ENCODE measurements around the gene ARHGAP15.

The ARHGAP15 gene

DNA sequence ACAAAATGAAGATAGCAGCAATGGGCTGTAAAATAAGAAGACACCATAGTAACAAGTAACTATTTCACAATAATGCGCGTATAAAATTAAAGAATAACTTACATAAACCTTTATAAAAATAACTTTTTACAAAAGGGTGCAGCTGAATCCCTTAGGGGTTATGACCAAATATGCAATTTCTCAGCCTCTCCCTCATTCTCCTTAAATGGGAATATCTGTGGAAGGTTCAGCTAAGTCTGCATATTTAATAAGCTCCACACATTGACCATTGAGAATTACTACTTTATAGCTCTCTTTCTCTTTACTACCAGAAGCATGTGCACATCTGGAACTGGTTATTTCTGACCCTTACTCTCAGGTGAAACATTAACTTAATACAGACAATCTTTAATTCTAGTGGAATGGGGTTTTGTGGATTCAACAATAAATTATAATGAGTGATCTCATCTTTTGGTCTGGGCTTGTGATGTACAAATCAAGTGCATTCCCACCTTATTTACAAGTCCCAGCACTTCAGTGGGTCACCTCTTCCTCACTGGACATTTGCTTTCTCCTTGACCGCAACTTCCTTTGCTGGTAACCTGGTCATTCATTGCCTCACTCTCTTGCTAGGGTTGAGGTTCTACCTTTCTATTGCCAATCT is 15.7 kb downstream of the ARHGAP15 start:
- no peak for DNase-seq (ENCODE audit: low spot score)

DNA sequence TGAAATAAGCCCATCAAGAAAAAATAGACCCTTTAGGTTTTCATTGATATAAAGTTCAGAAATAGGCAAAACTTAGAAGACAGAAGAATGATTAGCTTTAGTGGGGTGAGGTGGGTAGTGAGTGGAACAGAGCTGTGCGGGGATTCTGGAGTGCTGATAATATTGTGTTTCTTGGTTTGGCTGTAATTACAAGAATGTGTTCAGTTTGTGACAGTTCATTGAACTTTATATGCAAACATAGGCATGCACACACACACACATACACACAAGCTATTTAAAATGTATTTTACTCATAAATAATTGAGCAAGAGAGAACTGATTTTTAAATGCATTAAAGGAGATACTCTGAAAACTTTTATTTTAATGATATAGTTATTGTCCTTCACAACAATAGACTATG is 17.1 kb downstream of the ARHGAP15 start:
- DNase-seq (ENCODE audit: low spot score): no peak

DNA sequence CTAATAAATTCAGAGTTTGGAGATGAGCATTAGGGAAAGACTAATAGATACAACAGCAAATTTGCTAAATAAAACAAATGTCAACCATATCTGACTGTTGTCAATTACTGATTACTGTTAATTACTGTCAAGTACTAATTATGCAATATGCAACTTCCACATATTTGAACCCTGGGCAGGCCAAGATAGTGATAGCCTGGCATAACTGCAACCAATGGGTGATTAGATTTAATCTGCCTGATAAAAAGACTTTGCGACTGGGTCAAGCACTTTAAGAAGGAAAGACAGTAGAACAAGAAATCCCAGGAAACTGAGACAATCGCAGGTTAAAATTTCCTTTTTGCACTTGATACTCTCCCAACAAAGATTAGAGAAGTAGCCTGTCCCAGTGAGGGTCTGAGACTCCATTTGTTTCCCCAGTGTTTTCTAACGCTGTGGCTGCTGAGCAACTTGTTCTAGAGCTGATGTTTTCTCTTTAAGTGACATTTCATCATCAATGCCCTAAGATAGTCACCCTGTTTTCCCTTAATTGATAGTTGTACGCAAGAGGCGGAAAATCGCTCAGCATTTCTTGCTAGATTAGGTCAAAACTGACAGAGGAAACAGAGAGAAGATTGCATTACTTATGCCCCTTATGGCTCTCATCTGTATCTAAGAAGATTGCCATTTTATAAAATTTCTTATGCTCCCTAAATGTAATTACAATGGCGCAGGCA is 17.8 kb downstream of the ARHGAP15 start:
- no peak for DNase-seq (ENCODE audit: low spot score)

DNA sequence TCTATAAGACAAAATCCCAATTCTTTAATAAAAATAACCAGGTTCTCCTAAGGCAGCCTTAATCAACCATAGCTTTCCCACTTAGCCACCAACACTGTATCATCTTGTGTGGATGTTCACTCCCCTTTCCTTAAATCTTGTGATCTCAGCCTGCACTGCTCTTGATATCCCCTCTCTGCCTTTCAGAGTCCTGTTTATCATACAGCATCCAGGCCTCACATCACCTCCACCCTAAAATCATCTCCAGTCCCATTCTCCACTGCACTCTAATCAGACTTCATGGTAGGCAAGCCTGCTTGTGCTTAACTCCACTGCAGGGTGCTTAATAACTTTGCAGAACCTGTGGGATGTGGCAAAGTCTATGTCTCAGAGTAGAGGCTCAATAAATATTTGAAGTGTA is 18.8 kb downstream of the ARHGAP15 start:
- no peak for DNase-seq (ENCODE audit: low spot score)

DNA sequence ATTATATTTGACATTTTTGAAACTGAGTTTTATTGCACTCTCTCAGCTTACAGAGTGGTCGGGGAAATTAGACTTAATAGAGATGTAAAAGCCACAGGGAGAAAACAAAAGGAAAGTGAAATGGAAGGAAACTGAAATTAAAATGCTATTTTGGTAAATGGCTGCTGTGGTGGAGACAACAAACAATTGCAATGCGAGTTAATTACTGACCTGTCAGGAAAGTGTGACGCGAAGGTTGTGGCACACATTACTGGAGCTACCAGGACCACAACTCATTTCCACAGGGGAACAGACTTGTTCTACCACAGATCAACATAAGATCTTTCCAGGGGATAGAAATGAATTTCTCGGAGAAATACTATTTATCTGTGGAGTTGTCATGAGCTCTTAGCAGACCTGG is 19.5 kb downstream of the ARHGAP15 start:
- no peak for DNase-seq (ENCODE audit: low spot score)

DNA sequence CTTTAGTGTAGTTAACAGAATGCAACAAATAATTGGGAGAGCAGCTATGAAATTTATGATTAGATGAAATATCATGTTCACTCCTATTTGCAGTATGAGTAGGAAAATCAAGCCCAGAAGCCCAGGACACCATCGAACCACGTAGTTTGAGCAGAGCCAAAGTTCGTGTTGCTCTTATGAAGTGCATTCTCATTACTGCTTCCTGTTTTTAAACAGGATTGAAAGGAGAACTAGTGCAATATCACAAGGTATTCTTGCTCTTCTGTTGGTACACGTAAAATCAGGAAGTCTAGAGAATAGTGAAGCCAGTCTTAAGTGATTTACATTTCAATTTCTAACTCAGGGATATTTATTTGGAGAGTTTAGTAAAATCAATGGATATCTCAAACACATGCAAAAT is 21.1 kb downstream of the ARHGAP15 start:
- no peak for DNase-seq (ENCODE audit: low spot score)

DNA sequence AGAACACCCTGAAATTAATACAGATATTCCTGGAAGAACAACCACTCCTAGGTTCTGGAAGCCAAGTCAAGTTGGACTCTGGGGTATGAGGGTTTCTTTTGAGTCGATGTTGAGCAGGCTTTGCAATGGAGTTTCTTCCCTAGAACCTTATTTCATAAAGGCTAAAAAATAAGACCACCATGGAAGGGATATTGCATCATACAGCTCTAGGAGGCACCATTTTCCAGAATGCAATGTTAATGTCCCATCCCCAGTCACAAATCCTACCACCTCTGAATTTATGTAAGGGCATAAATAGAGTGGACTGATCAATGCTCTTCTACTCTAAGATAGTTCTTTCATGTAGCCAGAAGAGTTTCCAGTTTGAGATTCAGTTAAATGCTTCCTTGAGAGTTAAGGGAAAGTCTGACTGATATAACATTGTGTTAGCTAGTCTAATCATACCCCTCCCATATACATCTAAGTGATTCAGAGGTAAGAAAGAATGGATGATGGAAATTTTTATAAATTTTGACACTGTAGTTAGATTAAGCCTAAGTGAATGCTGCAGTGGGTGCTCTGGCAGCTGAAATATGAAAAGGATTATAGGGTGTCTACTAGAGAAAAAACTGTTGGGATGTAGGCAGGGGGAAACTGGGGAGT is 22.0 kb downstream of the ARHGAP15 start:
- DNase-seq (ENCODE audit: low spot score): no peak

DNA sequence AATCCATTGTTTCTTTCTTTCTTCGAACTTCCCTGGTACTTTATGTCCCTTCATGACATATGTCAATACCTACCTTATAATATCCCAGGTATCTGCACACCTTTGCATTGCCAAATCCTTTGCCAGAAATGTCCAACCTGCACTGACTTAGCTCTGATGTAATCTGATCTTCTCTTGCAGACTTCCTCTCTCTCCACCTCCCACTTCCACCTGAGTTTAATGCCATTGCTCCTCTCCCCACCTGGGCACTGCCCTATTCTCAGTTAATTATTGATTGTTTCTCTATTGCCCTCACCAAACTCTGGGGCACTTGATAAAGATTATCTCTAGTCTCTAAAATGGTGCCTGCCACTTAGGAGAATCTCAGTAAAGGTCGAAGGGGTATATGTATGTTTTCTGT is 23.0 kb downstream of the ARHGAP15 start:
- DNase-seq (ENCODE audit: low spot score): no peak

DNA sequence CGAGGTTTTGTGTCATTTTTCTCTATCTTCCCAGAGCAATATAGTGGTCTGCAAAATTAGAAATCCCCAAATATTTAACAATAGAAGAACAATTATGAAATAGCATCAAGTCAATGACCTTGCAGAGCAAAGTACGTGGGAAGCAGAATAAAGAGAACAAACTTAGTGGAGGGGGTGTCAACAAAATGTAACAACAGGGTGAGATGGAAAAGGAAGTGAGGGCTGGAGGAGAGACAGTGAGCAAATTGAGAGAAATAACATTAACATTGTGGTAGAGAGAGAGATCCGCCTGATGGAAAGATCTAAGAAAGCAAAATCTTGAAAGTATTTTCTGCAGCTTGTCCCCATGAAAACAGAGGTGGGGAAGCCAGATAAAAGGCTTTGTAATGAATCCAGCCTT is 23.4 kb downstream of the ARHGAP15 start:
- no peak for DNase-seq (ENCODE audit: low spot score)

DNA sequence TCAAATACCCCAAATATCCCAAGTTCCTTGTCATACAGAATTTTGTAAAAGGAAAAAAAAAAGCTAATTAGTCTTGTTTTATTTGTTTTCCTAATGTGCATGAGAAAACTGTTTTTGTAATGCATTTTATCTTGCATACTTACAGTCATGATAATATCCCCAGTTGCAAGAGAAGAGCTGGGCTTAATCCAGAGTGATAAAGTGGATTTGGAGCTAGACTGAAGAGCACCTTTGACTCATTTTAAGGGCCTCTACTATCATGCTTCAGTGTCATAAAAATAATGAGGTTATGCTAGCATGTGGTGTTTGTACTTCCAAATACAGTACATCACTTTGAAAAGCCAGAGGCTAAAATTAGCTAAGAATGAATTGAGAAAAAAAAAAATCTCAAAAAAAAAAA is 26.4 kb downstream of the ARHGAP15 start:
- DNase-seq (ENCODE audit: low spot score): no peak

DNA sequence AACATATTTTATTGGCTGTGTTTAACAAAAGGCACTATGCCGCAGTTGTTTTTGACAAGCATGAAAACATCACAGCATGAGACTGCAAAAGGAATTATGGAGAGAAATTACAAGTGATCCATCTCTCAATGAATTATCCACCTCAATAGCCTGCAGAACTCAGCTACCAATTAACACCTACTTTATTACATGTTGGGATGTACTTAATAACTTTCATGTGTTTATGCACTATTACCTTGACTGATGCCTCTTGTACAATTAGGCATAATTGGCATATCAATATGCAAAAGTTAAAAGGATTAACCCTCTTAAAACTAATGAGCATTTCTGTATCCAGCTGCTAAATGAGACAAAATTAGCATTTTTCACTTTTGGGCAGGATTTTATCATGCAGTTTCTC is 27.8 kb downstream of the ARHGAP15 start:
- no peak for DNase-seq (ENCODE audit: low spot score)

DNA sequence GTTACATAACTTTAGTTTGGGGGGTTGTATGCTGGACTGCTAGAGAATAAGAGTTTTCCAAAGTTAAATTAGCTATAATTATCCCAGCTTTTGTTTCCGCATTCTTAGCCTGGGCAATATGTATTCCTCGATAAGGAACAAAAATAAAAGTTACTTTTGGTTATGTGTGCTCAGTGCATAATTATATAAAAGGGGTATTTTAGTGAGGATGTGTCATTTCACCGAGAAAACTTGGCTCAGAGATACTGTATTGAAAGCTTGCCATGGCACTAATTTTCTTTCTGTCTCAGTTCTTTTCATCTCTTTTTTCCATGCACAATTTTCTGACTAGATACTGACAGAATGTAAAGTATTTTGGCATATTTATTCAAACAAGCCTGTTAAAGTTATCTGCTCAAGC is 28.2 kb downstream of the ARHGAP15 start:
- DNase-seq (ENCODE audit: low spot score): no peak

DNA sequence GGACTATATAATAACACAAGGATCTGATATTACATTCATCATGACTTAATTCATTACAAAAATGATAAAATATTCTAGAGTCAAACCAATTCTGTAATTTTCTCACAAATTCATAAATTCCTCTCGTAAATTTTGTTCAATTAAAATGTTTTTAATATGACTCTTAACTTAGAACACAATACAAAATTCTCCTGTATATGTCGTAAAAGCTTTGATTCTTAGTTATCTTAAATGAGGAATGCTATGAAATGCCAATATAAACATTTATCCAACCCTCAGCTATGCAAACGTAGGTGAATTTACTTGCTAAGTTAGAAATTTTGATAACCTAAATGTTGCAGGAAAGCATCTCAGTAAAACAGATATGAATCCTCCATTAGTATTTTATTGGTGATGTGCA is 28.9 kb downstream of the ARHGAP15 start:
- DNase-seq (ENCODE audit: low spot score): no peak

DNA sequence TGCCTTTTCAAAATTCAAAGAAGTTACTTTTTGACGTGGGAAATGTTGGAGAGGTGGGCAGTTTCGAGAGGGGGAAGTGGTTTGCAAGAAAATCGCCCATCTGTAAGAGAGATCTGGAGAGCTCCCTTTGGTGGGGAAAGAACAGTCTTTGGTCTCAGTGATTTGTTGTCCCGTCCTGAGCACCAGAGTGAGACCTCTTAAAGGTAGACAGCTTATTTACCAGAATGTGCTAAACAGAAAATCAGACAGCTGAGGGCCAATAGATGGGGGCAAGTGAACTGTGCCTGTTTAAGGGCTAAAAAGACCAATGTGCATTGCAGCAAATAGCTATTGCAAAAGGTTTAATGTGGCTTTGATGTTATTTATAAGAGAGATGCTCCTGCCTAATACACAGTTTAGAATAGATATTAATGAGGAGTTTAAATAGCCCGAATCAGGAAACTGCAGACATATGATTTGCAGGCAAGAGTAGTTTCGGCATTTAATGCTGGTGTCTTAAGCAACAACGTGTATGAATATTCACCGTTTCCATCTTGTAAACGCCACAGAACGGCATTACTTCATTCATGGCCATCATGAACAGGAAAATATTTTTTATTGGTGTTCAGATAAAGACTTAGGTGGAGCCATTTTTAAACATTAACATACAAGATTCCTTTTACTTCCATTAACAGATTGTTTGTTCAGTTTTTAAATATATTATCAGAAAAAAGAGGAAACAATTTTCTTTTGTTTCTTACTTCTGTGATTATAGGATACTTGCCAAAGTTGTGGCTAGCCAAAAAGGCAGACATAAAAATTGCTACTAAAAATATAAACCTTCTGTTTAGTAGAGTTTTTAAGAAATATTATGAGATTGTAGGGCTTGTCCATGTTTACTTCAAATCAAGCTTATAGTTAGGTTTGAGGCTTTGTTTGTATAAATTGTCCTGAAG is 29.6 kb downstream of the ARHGAP15 start:
- DNase-seq (ENCODE audit: low spot score): no peak

DNA sequence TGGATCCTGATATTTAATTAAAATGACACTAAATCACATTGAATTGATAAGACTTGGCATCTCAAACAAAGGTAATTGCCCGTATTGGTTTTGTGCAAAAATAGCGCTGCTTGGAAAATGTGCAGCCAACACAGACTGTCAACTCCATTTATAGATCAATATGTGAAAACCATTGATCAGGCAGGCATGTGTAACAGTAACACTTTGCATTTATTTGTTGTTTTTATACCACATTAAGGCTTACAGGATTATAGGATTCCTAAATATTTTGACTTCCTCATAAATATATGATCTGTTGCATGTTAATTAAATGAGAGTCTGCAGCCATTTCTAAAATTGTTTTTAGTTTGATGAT is 30.2 kb downstream of the ARHGAP15 start:
- no peak for DNase-seq (ENCODE audit: low spot score)

DNA sequence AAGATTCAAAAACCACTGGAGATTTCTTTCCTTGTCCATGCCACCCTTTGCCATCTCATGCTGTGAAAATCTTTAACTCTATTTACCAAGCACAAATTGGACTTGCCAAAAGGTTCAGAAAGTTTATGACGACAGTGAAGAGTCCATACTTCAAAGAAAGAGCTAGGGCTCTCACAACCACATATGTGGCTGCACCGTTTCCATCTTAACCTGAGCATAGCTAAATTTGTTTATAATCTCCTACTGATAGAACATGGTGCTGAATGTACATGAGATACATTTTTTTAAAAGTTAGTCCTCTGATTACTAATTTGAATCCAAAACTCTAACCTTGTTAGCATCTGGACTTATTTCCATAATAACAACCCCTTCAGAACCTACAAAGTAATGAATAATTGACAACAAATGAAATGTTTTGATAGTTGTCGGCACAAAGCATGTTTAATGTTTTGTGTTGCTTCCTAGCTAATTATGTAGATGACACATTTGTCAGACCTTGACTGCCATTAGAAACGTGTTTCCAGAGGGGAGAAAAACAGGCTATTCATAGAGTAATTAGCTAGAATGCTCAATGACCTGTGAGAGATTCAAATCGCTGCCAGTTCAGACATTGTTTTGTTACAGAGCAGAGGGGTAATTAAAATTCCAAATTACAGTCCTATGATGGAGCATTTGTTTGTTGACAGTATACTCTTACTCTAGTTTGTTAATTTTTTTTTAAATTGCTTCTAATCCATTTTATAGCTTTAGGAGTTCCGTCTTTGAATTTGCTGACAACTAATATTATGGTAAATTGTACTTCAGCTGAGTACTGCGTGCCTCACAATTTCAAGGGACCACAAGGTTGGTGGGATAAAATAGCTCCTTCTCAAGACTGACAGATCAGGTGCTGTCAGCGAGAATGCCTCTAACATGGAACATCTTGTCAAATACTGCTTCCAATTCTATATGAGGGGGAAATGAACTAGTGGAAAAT is 31.8 kb downstream of the ARHGAP15 start:
- no peak for DNase-seq (ENCODE audit: low spot score)

DNA sequence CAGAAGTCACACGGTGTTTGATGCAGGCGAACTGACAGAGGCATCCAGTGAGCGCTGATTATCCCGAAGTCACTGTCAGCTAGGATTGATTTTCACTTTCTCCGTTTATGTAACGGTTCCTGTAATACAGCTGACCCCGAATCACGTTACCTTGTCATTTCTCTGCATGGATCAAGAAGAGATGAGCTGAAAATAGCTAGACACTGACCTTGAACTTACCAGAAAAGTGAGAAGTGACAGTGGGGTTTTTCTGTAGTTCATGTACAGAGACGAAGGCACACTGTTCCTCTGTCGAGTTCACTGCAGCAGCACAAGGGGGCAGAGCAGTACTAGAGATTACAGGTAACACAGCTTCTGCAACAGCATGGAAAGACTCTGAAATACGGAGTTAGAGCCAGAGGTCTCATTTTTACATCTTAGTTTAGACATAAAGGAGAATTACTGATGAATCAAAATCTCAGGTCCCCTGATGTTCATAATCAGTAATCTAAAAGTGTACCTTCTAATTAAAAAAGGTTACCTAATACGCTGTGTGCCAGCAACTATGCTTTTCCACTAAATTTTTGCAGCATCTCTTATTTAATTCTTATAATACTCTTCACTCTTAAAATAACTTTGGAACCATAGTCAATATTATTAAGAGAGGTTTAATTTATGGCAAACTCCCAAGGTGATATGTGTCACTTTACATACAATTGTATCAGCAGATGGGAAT is 33.1 kb downstream of the ARHGAP15 start:
- DNase-seq (ENCODE audit: low spot score): peak; percentile 77

DNA sequence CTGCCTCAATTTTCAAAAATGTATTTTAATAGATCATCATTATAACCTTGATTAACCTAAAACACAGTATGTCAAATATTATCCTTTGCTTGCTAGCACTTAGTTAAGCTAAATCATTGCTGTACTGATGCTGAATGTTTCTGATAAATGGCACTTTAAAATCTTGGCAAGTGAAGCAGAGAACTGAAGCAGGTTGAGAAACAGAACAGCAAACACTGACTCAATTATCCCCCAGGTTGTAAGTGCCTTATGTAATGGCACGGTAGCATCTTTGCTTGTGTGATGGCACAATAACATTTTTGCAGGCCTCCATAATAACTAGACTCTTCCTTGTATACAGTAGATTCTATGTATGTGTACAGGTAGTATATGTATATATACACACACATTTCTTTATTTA is 33.8 kb downstream of the ARHGAP15 start:
- DNase-seq (ENCODE audit: low spot score): no peak

DNA sequence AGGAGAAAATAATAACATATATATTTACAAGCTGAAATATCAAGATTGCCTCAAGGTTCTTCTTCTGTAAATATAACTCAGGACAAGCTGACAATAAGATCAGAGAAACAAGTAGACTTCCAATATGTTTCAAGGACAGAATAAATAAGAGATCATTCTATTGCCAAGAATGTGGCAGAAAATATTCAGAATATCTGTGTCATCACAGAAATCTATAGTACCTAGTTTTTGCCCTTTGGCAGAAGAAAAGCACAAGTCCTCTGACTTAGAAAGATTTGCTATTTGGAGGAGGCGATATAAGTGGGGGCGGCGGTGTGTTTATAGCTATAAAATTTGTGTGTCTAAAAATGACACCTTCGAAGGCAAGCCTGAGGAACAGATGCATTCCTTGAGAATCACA is 34.3 kb downstream of the ARHGAP15 start:
- no peak for DNase-seq (ENCODE audit: low spot score)

DNA sequence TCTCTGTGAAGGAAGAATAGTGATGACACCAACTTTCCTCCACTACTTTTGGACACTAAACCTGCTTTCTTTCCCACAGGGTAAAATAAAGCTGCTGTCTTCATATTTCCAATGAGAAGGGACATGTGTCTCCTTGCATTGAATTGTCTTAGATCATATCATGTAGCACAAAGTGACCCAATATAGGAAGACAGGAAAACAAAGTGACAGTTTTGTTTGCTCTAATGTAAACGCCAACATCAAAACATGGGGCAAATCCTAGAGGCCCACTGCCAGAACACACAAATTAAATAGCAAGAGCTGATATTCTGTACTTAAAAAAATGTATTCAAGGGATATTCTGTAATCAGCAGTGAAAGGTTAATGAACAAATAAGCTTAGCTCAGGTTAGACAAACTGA is 36.1 kb downstream of the ARHGAP15 start:
- no peak for DNase-seq (ENCODE audit: low spot score)

DNA sequence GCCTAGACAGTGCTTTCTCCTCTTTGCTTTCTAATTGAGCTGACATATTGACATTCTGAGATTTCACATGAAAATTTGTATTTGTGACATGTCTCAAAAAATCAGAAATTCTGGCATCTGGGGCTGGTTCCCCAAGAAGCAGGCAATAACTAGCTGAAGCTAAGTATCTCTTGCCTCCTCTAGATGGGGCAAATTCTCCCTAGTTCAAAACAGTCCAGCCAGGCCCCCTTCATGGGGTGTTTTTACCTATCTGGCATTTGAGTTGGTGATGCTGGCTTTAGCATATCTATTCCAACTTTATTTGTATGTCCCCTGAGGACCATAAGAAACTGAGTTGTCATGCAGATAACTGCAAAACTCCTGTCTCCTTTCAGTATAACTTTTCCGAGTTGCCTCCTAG is 39.9 kb downstream of the ARHGAP15 start:
- DNase-seq (ENCODE audit: low spot score): no peak

All from CD4-positive, alpha-beta T cell treated with Interleukin-15 for 4 hours (primary cell).